Aorta (tissue), 5 donors: Measurements from ENCODE around the gene DMAC2L. TPM values are rescaled to one million over a fixed set of nuclear protein-coding genes. Genes with fewer than 3 reads are reported as not detected.

Experiments used
- ATAC-seq: fragments of 200-7000 bp; cut with Tn5 transposase; one replicate; pipeline ENCODE4 v1.9.1; 2022; ENCODE audit warnings: moderate library complexity; ENCODE audit not compliant: low FRiP score
- DNase-seq, 2 donors: peaks; one replicate each; pipeline ENCODE4 v3.0.0-alpha.2; 2020
- H3K27ac ChIP-seq, 2 donors: one replicate each; pipeline ENCODE4 v1.5.1; 2013; ENCODE audit warnings: low read length in 2 of 2, mild to moderate bottlenecking in 2 of 2, moderate library complexity in 2 of 2, control low read depth in 1 of 2, inconsistent platforms in 1 of 2, low read depth in 1 of 2
- H3K27me3 ChIP-seq, 2 donors: one replicate each; pipeline ENCODE4 v1.6.1; 2013; ENCODE audit warnings: control low read depth in 1 of 2, low read length in 1 of 2, mild to moderate bottlenecking in 1 of 2, moderate library complexity in 1 of 2; ENCODE audit not compliant: insufficient read depth in 2 of 2, control insufficient read depth in 1 of 2
- H3K36me3 ChIP-seq, 2 donors: one replicate each; pipeline ENCODE4 v1.6.1; 2013; ENCODE audit warnings: control low read depth in 1 of 2, low read length in 1 of 2, mild to moderate bottlenecking in 1 of 2; ENCODE audit not compliant: insufficient read depth in 2 of 2, control insufficient read depth in 1 of 2
- H3K4me1 ChIP-seq, 2 donors: one replicate each; pipeline ENCODE4 v1.6.1; 2013; ENCODE audit warnings: low read length in 2 of 2, control low read depth in 1 of 2, mild to moderate bottlenecking in 1 of 2, moderate library complexity in 1 of 2; ENCODE audit not compliant: insufficient read depth in 2 of 2, control insufficient read depth in 1 of 2
- H3K4me3 ChIP-seq, 2 donors: one replicate each; pipeline ENCODE4 v1.5.1; 2013; ENCODE audit warnings: low read length in 2 of 2, control low read depth in 1 of 2, mild to moderate bottlenecking in 1 of 2
- H3K9me3 ChIP-seq: one replicate; pipeline ENCODE4 v1.6.1; 2013; ENCODE audit warnings: mild to moderate bottlenecking, low read length; ENCODE audit not compliant: control insufficient read depth
- WGBS, 2 donors: extraction: QIAGEN DNeasy Blood & Tissue Kit; methylation state at CpG; one replicate each; pipeline ENCODE4 v1.1.7; 2013; 5-methylcytosine and 5-hydroxymethylcytosine counted together
- intact Hi-C, 2 donors: fragments of 100-400 bp; cut with DNase I; formaldehyde crosslinking; loops; one replicate each; pipeline versions ENCODE4 v1.14.2 to v1.15.0; 2022
- polyA plus RNA-seq, 2 donors: library from polyadenylated mRNA; stranded (reverse); fragments of 200-250 nt; gene quantifications; one replicate each; pipeline ENCODE4 v1.2.3, GENCODE V29; 2013
- total RNA-seq, 2 donors: library from RNA; stranded (reverse); fragmentation: NEBNext Ultra II Directional; extraction: Animal tissue kit (Norgen Biotek cat#: 25700); gene quantifications; one replicate each; pipeline ENCODE4 v1.2.1, GENCODE V29; 2021
- donor health status: healthy with polysubstance abuse.
- donor health status: Bipolar disorder and iron deficiency.
- donor health status: DM: no; HTN: no; CAD: no.
- donor health status: DM: no; HTN: no; CAD: no.
- donor health status: DM: yes; HTN: yes; CAD: no.

Gene DMAC2L
- total and polyA plus RNA-seq, 4 donors: 6.8 to 15.8 (median 12.2) TPM

DNA sequence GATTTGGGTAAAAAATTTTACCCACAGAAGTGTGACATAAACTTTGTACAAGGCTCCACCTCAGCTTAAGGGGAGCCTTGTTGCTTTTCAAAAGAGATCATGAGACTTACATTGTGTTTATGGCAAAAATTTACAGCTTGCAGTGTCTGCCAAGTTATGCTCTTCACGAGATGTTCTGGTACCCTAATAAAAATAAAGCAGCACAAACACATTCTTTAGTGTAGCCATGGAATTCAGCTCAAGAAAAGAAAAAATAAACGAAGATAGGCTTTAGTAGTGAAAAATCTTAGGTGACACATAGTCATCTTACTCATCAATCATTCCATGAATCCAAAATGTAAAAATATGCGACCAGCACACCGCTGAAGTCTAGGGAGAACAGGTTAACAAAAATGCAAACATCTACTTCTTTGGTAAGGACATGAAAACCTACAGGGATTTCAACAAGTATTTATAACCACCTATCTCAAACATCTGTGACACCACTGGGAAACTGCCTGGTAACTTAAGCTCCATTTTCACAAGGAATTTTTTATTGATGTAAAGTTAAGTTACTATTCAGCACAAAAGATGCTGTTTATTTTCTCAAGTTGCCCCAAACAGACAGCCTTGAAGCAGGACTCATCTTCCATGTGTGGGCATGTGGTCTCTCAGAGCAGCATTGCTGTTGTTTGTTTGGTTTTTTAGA, 32.9 kb downstream of the DMAC2L start:
- intact Hi-C loops: no loop called here
- Histone ChIP-seq H3K9me3 (no peaks in the 10 kb centered on the region), H3K4me1 (no peaks in the 10 kb centered on the region), H3K27ac (no peak overlapping the region), H3K27me3 (no peaks in the 10 kb centered on the region), H3K36me3 (no peaks in the 10 kb centered on the region), H3K4me3 (no peak overlapping the region)
- ATAC-seq (no peak), DNase-seq (no peak)
- WGBS, 2 donors: 29 to 40% methylated on average over 4 of the region's 4 CpGs

DNA sequence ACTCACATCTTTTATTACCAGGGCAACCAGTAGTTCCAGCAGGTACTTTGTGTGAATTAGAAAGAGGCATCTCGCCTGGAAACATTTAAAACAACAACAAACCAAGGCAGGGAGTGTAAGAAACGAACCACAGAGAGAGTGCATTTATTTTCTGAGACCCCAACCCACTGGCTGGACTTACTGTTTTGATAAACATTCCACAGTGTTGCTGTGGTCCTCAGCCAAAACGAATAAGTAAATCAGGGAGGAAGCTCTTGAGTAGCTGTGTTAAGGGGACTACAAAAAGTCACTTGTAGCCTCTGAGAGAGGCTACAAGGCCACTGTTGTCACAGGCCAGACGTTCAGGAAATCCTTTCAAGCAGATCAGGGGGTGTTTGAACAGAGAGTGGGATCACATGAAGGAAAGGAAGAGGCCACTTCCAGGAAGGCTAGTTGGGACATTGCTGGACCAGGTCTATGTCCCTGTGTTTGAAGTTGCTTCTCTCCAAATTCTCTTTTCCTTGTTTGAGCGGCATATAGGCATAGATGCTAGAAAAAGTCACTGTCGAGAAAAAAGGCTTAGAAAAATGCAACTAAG, 33.8 kb downstream of the DMAC2L start:
- DNase-seq: no peak
- ATAC-seq: no peak
- no peak overlapping the region for H3K4me3 ChIP-seq
- peaks cover 0 to 2% of the 10 kb centered on the region in 2 donors for H3K27me3 ChIP-seq
- intact Hi-C loops: no loop called here
- WGBS, 2 donors: 56 to 57% methylated on average over 6 of the region's 6 CpGs
- no peaks in the 10 kb centered on the region for H3K36me3 ChIP-seq
- no peak overlapping the region for H3K27ac ChIP-seq
- H3K4me1 ChIP-seq: no peaks in the 10 kb centered on the region
- no peaks in the 10 kb centered on the region for H3K9me3 ChIP-seq

- H3K4me1 ChIP-seq: no peaks in the 10 kb centered on the region
- H3K27me3 ChIP-seq: peaks cover 0 to 2% of the 10 kb centered on the region in 2 donors
- no peaks in the 10 kb centered on the region for H3K9me3 ChIP-seq
- DNase-seq (no peak), ATAC-seq (no peak)
- H3K36me3 ChIP-seq: no peaks in the 10 kb centered on the region
- WGBS, 2 donors: 47 to 97% methylated on average over 1 of the region's 1 CpG
- no peak overlapping the region for H3K27ac ChIP-seq
- no peak overlapping the region for H3K4me3 ChIP-seq
- intact Hi-C loops: no loop called here
Observed at GRCh38 chr14:50347521-50347920, 35.4 kb downstream of the DMAC2L start.

DNA sequence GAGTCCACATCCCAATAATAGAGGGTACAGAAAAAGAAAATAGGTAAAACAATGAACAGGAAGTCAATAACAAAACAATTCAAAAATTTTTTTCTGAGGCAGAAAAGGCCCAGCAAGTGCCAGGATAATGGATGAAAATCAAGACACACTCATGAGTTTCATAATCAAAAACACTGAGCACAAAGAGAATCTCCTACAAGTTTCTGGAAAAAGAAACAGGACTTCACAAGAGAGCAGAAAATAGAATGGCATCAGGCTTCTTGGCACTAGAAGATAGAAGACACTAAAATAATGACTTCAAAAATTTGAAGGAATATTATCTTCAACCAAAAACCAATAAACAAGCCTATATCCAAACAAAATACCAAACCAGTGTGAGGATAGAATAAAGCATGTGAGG, 36.8 kb downstream of the DMAC2L start:
- H3K27me3 ChIP-seq: peaks cover 0 to 2% of the 10 kb centered on the region in 2 donors
- intact Hi-C loops: no loop called here
- DNase-seq: no peak
- ATAC-seq: no peak
- H3K27ac ChIP-seq: no peak overlapping the region
- H3K9me3 ChIP-seq: no peaks in the 10 kb centered on the region
- no peak overlapping the region for H3K4me3 ChIP-seq
- no peaks in the 10 kb centered on the region for H3K4me1 ChIP-seq
- H3K36me3 ChIP-seq: no peaks in the 10 kb centered on the region

GRCh38 chr14:50350975-50351374, 38.9 kb downstream of the DMAC2L start:
- Histone ChIP-seq H3K9me3 (no peaks in the 10 kb centered on the region), H3K4me3 (no peak overlapping the region), H3K27ac (no peak overlapping the region), H3K36me3 (no peaks in the 10 kb centered on the region), H3K27me3 (peaks cover 0 to 2% of the 10 kb centered on the region in 2 donors), H3K4me1 (no peaks in the 10 kb centered on the region)
- intact Hi-C loops: no loop called here
- WGBS, 2 donors: 88 to 90% methylated on average over 2 of the region's 2 CpGs
- ATAC-seq (no peak), DNase-seq (no peak)

DNA sequence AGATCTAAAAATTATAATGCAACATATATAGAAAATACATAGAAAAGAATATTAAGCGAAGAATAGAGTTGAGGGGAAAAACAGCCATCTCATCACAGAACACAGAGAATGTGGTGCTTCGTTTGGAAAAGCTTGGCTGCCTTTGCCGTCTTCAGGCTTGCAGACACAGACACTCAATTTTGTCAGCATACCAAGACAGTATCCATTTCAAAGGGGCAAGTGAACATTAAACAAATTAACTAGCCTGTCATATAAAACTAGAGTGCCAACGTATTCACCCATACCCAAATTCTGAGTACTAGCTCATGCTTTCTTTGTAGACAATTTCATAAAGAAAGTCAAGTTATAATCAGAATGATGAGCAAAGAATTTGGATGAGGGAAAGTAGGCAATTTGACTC, 40.5 kb downstream of the DMAC2L start:
- Histone ChIP-seq H3K27ac (no peak overlapping the region), H3K9me3 (no peaks in the 10 kb centered on the region), H3K27me3 (peaks cover 0 to 2% of the 10 kb centered on the region in 2 donors), H3K4me3 (no peak overlapping the region), H3K36me3 (no peaks in the 10 kb centered on the region), H3K4me1 (no peaks in the 10 kb centered on the region)
- ATAC-seq (no peak), DNase-seq (no peak)
- WGBS, 2 donors: 70 to 75% methylated on average over 4 of the region's 4 CpGs
- intact Hi-C loops: no loop called here

GRCh38 chr14:50353126-50353525, 41.0 kb downstream of the DMAC2L start:
- Histone ChIP-seq H3K27ac (no peak overlapping the region), H3K27me3 (peaks cover 0 to 2% of the 10 kb centered on the region in 2 donors)
- 69 to 77% methylated on average over 4 of the region's 4 CpGs for WGBS, 2 donors

GRCh38 chr14:50354527-50354926, 42.4 kb downstream of the DMAC2L start:
- Histone ChIP-seq H3K4me1 (no peaks in the 10 kb centered on the region), H3K27me3 (peaks cover 0 to 2% of the 10 kb centered on the region in 2 donors), H3K9me3 (no peaks in the 10 kb centered on the region), H3K27ac (no peak overlapping the region), H3K36me3 (no peaks in the 10 kb centered on the region), H3K4me3 (no peak overlapping the region)
- intact Hi-C loops: no loop called here
- whole genome bisulfite sequencing, 2 donors: 33 to 71% methylated on average over 1 of the region's 1 CpG
- no peak for ATAC-seq
- no peak for DNase-seq

More at GRCh38 chr14:50353126-50353525, 41.0 kb downstream of the DMAC2L start:
- H3K36me3 ChIP-seq: no peaks in the 10 kb centered on the region
- no peak overlapping the region for H3K4me3 ChIP-seq
- DNase-seq (no peak), ATAC-seq (no peak)
- intact Hi-C loops: no loop called here
- H3K9me3 ChIP-seq: no peaks in the 10 kb centered on the region
- H3K4me1 ChIP-seq: no peaks in the 10 kb centered on the region

- no peaks in the 10 kb centered on the region for H3K9me3 ChIP-seq
- intact Hi-C loops: no loop called here
- H3K36me3 ChIP-seq: no peaks in the 10 kb centered on the region
- 85 to 89% methylated on average over 1 of the region's 1 CpG for WGBS, 2 donors
- no peaks in the 10 kb centered on the region for H3K4me1 ChIP-seq
- no peak for DNase-seq
- H3K27ac ChIP-seq: no peak overlapping the region
- peaks cover 0 to under 1% of the 10 kb centered on the region in 2 donors for H3K27me3 ChIP-seq
- H3K4me3 ChIP-seq: no peak overlapping the region
- no peak for ATAC-seq
Observed at GRCh38 chr14:50355692-50356091, 43.6 kb downstream of the DMAC2L start.
